HuH-7 (cell line): ENCODE results near the gene TMPRSS7.
"Not testable (repeated sequence)": the region's sequence is repeated elsewhere in the genome, so short reads cannot be mapped to it uniquely, and the experiment has no call there.

ENCODE experiments used
- DNase-seq: peaks from one replicate; pipeline ENCODE4 v3.0.0; 2011; ENCODE audit warnings: low spot score

Gene TMPRSS7

GRCh38 chr3:112013058-112013783 is 21.3 kb upstream of the TMPRSS7 start:
- peak; percentile 68 for DNase-seq

GRCh38 chr3:112013784-112014143 is 20.8 kb upstream of the TMPRSS7 start:
- no peak for DNase-seq

GRCh38 chr3:112017091-112017490 is 17.4 kb upstream of the TMPRSS7 start:
- no peak for DNase-seq

GRCh38 chr3:112018712-112019111 is 15.8 kb upstream of the TMPRSS7 start:
- no peak for DNase-seq

GRCh38 chr3:112019716-112020115 is 14.8 kb upstream of the TMPRSS7 start:
- no peak for DNase-seq

GRCh38 chr3:112020674-112021085 is 13.9 kb upstream of the TMPRSS7 start:
- no peak for DNase-seq

GRCh38 chr3:112027142-112027541 is 7.4 kb upstream of the TMPRSS7 start:
- no peak for DNase-seq

- DNase-seq: no peak
Measured at GRCh38 chr3:112027826-112028225, 6.7 kb upstream of the TMPRSS7 start.

- DNase-seq: no peak
Measured at GRCh38 chr3:112030901-112031300, 3.6 kb upstream of the TMPRSS7 start.

- DNase-seq: no peak
Measured at GRCh38 chr3:112032098-112032731, 2.3 kb upstream of the TMPRSS7 start.

- no peak for DNase-seq
Measured at GRCh38 chr3:112035241-112035640, 705 bp downstream of the TMPRSS7 start.

- not testable (repeated sequence) for DNase-seq
Measured at GRCh38 chr3:112037194-112037593, 2.7 kb downstream of the TMPRSS7 start.

- no peak for DNase-seq
Measured at GRCh38 chr3:112038863-112039262, 4.3 kb downstream of the TMPRSS7 start.

GRCh38 chr3:112041321-112041720 is 6.8 kb downstream of the TMPRSS7 start:
- DNase-seq: no peak

- DNase-seq: peak; percentile 6
Measured at GRCh38 chr3:112042842-112043280, 8.3 kb downstream of the TMPRSS7 start.

GRCh38 chr3:112043621-112044201 is 9.2 kb downstream of the TMPRSS7 start:
- DNase-seq: peak; percentile 69

GRCh38 chr3:112046599-112046998 is 12.1 kb downstream of the TMPRSS7 start:
- DNase-seq: no peak

- DNase-seq: no peak
Measured at GRCh38 chr3:112047264-112047663, 12.7 kb downstream of the TMPRSS7 start.

- no peak for DNase-seq
Measured at GRCh38 chr3:112048911-112049310, 14.4 kb downstream of the TMPRSS7 start.

GRCh38 chr3:112053229-112053628 is 18.7 kb downstream of the TMPRSS7 start:
- no peak for DNase-seq

- DNase-seq: no peak
Measured at GRCh38 chr3:112056451-112056929, 22.0 kb downstream of the TMPRSS7 start.

- DNase-seq: no peak
Measured at GRCh38 chr3:112059497-112059896, 25.0 kb downstream of the TMPRSS7 start.

- DNase-seq: no peak
Measured at GRCh38 chr3:112061152-112061551, 26.6 kb downstream of the TMPRSS7 start.
